CD14-positive monocyte (primary cell): ENCODE measurements around the gene SNX11. TPM values are rescaled to one million over a fixed set of nuclear protein-coding genes. Genes with fewer than 3 reads are reported as not detected.

Experiments
- DNase-seq, 3 donors: peaks; one replicate each; pipeline ENCODE4 v3.0.0-alpha.2; 2011 to 2022
- H2AFZ ChIP-seq: 2 replicates; pipeline ENCODE4 v1.6.0; 2012; ENCODE audit warnings: mild to moderate bottlenecking, low read depth, low read length, inconsistent platforms; ENCODE audit not compliant: insufficient read depth, poor library complexity, severe bottlenecking
- H3K27ac ChIP-seq, 2 donors: 1 replicate in 1 of 2; 2 replicates in 1 of 2; pipeline ENCODE4 v1.5.1; 2012 to 2013; ENCODE audit warnings: low read length in 2 of 2, control low read depth in 1 of 2, inconsistent platforms in 1 of 2, low read depth in 1 of 2, mild to moderate bottlenecking in 1 of 2
- H3K27me3 ChIP-seq, 2 donors: one replicate each; pipeline versions ENCODE4 v1.6.0 to v1.6.1; 2011 to 2013; ENCODE audit warnings: low read length in 2 of 2; ENCODE audit not compliant: control insufficient read depth in 2 of 2, insufficient read depth in 2 of 2
- H3K36me3 ChIP-seq, 2 donors: replicated peaks in 1 of 2; 1 replicate in 1 of 2; 2 replicates in 1 of 2; pipeline versions ENCODE4 v1.5.1 to v1.6.1; 2012 to 2013; ENCODE audit warnings: low read length in 2 of 2, control low read depth in 1 of 2, inconsistent platforms in 1 of 2, mild to moderate bottlenecking in 1 of 2; ENCODE audit not compliant: insufficient read depth in 2 of 2, control insufficient read depth in 1 of 2
- H3K4me1 ChIP-seq, 2 donors: 1 replicate in 1 of 2; 2 replicates in 1 of 2; pipeline versions ENCODE4 v1.5.1 to v1.6.1; 2012 to 2013; ENCODE audit warnings: low read length in 2 of 2, control low read depth in 1 of 2, inconsistent platforms in 1 of 2, mild to moderate bottlenecking in 1 of 2, moderate library complexity in 1 of 2; ENCODE audit not compliant: insufficient read depth in 2 of 2, control insufficient read depth in 1 of 2
- H3K4me2 ChIP-seq: replicated peaks from 2 replicates; pipeline ENCODE3; 2012; ENCODE audit warnings: low read length, moderate library complexity, mild to moderate bottlenecking; ENCODE audit not compliant: poor library complexity, severe bottlenecking; ENCODE audit errors: extremely low read depth
- H3K4me3 ChIP-seq, 3 experiments: fragments of 200-600 bp in 1 of 3; sonication (generic) in 1 of 3; replicated peaks in 1 of 3; 1 replicate in 2 of 3; 2 replicates in 1 of 3; pipeline ENCODE4 v1.5.1; 2011 to 2013; ENCODE audit warnings: low read length in 3 of 3, mild to moderate bottlenecking in 3 of 3, control low read depth in 2 of 3, low read depth in 2 of 3, inconsistent platforms in 1 of 3, moderate library complexity in 1 of 3
- H3K79me2 ChIP-seq: 2 replicates; pipeline ENCODE4 v1.6.0; 2012; ENCODE audit warnings: mild to moderate bottlenecking, control low read depth, inconsistent platforms, low read length, moderate library complexity; ENCODE audit not compliant: insufficient read depth
- H3K9ac ChIP-seq: 2 replicates; pipeline ENCODE4 v1.6.0; 2017; ENCODE audit warnings: low read length, mild to moderate bottlenecking; ENCODE audit not compliant: insufficient read depth, poor library complexity, severe bottlenecking
- H3K9me3 ChIP-seq, 2 donors: replicated peaks in 1 of 2; 1 replicate in 1 of 2; 2 replicates in 1 of 2; pipeline versions ENCODE4 v1.5.1 to v1.6.1; 2012 to 2013; ENCODE audit warnings: low read length in 2 of 2, control low read depth in 1 of 2; ENCODE audit not compliant: control insufficient read depth in 1 of 2, insufficient read depth in 1 of 2
- H4K20me1 ChIP-seq: 2 replicates; pipeline ENCODE4 v1.6.0; 2012; ENCODE audit warnings: mild to moderate bottlenecking, low read length, control low read depth, moderate library complexity; ENCODE audit not compliant: insufficient read depth
- H3K27ac Mint-ChIP-seq, 7 donors: one replicate each; pipeline ENCODE4 v1.8.0; 2020; ENCODE audit warnings: mild to moderate bottlenecking in 7 of 7, mixed read lengths in 7 of 7, moderate library complexity in 6 of 7, inconsistent platforms in 2 of 7
- H3K27me3 Mint-ChIP-seq, 3 donors: one replicate each; pipeline ENCODE4 v1.8.0; 2021 to 2022; ENCODE audit warnings: low read depth in 3 of 3, mild to moderate bottlenecking in 3 of 3, mixed read lengths in 3 of 3, moderate library complexity in 3 of 3, inconsistent platforms in 1 of 3
- H3K36me3 Mint-ChIP-seq, 2 donors: one replicate each; pipeline ENCODE4 v1.8.0; 2020; ENCODE audit warnings: mixed read lengths in 2 of 2, inconsistent platforms in 1 of 2, mild to moderate bottlenecking in 1 of 2
- H3K4me1 Mint-ChIP-seq: one replicate; pipeline ENCODE4 v1.8.0; 2020; ENCODE audit warnings: mild to moderate bottlenecking, mixed read lengths
- H3K4me3 Mint-ChIP-seq, 2 donors: one replicate each; pipeline ENCODE4 v1.8.0; 2020; ENCODE audit warnings: mild to moderate bottlenecking in 2 of 2, mixed read lengths in 2 of 2, moderate library complexity in 1 of 2
- H3K9me3 Mint-ChIP-seq, 7 donors: one replicate each; pipeline ENCODE4 v1.8.0; 2020 to 2022; ENCODE audit warnings: mixed read lengths in 7 of 7, mild to moderate bottlenecking in 6 of 7, moderate library complexity in 6 of 7, inconsistent platforms in 2 of 7
- CTCF ChIP-seq: fragments of 200-600 bp; IDR thresholded peaks from one replicate; pipeline ENCODE4 v1.8.0; 2022; ENCODE audit warnings: antibody characterized with exemption, mild to moderate bottlenecking
- WGBS: methylation state at CpG from one replicate; pipeline ENCODE4 v1.1.5; 2013; ENCODE audit warnings: missing lambda C conversion rate; ENCODE audit not compliant: insufficient coverage; 5-methylcytosine and 5-hydroxymethylcytosine counted together
- intact Hi-C, 2 donors: fragments of 100-400 bp; cut with micrococcal nuclease; formaldehyde crosslinking; loops; one replicate each; pipeline versions ENCODE4 v1.15.0 to v1.15.1; 2023
- polyA plus RNA-seq, 3 donors: library from polyadenylated mRNA; depleted of rRNA in 1 of 3; unstranded in 2 of 3; stranded (reverse) in 1 of 3; fragments of 300-500 nt in 2 of 3; fragments of >200 nt in 1 of 3; fragmentation: Illumina TruSeq in 2 of 3; gene quantifications; 1 replicate in 2 of 3; 2 replicates in 1 of 3; pipeline ENCODE4 v1.2.3, GENCODE V29; 2012 to 2021

The SNX11 gene
- polyA plus RNA-seq, 3 donors = 34.3 to 49.3 (median 48.4) TPM

- H3K27me3 Mint-ChIP-seq = peaks cover 0 to 9% (median 0%) of the 10 kb centered on the region in 3 donors
- H3K36me3 Mint-ChIP-seq = peaks cover 0 to 3% of the 10 kb centered on the region in 2 donors
- Histone ChIP-seq H4K20me1 (peaks cover 12% of the 10 kb centered on the region), H3K27ac (peak overlapping the region; percentile 40 to 54), H3K9ac (no peak overlapping the region), H3K4me2 (peak overlapping the region; percentile 58), H3K36me3 (no peaks in the 10 kb centered on the region), H3K27me3 (no peaks in the 10 kb centered on the region), H3K79me2 (peaks cover 41% of the 10 kb centered on the region), H3K4me3 (peak overlapping the region in 1 of 3 experiments; percentile 86), H3K9me3 (peaks cover 0 to 6% of the 10 kb centered on the region in 2 donors), H2AFZ (peak overlapping the region; percentile 57), H3K4me1 (peaks cover 44 to 58% of the 10 kb centered on the region in 2 donors)
- intact Hi-C loops = loop anchor here in 1 of 2 donors (5.0 to 10.0 kb wide), 2 partner anchors 56 to 128 kb away; partner anchors contain the start of genes CDK5RAP3 and NFE2L1
- peak; percentile 37 to 63 (median 40) for DNase-seq
- no peak for TF ChIP-seq CTCF
- H3K27ac Mint-ChIP-seq = peak overlapping the region; percentile 55 to 84 (median 74)
- WGBS = 0% methylated on average over 8 of the region's 14 CpGs
- H3K4me1 Mint-ChIP-seq = peaks cover 48% of the 10 kb centered on the region
- peaks cover 0 to 13% (median 7%) of the 10 kb centered on the region in 7 donors for H3K9me3 Mint-ChIP-seq
- peak overlapping the region; percentile 66 to 80 for H3K4me3 Mint-ChIP-seq
Observed at GRCh38 chr17:48102798-48103715, 4.5 kb upstream of the SNX11 start.

- peaks cover 0 to 13% (median 7%) of the 10 kb centered on the region in 7 donors for H3K9me3 Mint-ChIP-seq
- H3K36me3 Mint-ChIP-seq = no peaks in the 10 kb centered on the region
- TF ChIP-seq CTCF = no peak
- H4K20me1 ChIP-seq = peaks cover 13% of the 10 kb centered on the region
- 80% methylated on average over 5 of the region's 7 CpGs for WGBS
- no peaks in the 10 kb centered on the region for H3K36me3 ChIP-seq
- H3K4me1 Mint-ChIP-seq = peaks cover 61% of the 10 kb centered on the region
- peaks cover 41% of the 10 kb centered on the region for H3K79me2 ChIP-seq
- no peak for DNase-seq
- no peak overlapping the region for H3K27ac Mint-ChIP-seq
- H3K4me3 ChIP-seq = no peak overlapping the region
- H3K27me3 Mint-ChIP-seq = peaks cover 0 to 11% (median 0%) of the 10 kb centered on the region in 3 donors
- peaks cover 0 to 6% of the 10 kb centered on the region in 2 donors for H3K9me3 ChIP-seq
- no peak overlapping the region for H2AFZ ChIP-seq
- H3K9ac ChIP-seq = no peak overlapping the region
- intact Hi-C loops = loop anchor here in 1 of 2 donors (5.0 to 10.0 kb wide), 2 partner anchors 57 to 130 kb away; partner anchors contain the start of genes CDK5RAP3 and NFE2L1
- no peak overlapping the region for H3K4me3 Mint-ChIP-seq
- H3K27ac ChIP-seq = no peak overlapping the region
- H3K4me1 ChIP-seq = peaks cover 56 to 71% of the 10 kb centered on the region in 2 donors
- no peaks in the 10 kb centered on the region for H3K27me3 ChIP-seq
- H3K4me2 ChIP-seq = no peak overlapping the region
Observed at GRCh38 chr17:48104440-48104839, 3.1 kb upstream of the SNX11 start.
